ENCODE measurements around the gene ACSM2A. TPM values are rescaled to one million over a fixed set of nuclear protein-coding genes. Genes with fewer than 3 reads are reported as not detected.
"Not testable (repeated sequence)": the region's sequence is repeated elsewhere in the genome, so short reads cannot be mapped to it uniquely, and the experiment has no call there.

ACSM2A gene, protein sequence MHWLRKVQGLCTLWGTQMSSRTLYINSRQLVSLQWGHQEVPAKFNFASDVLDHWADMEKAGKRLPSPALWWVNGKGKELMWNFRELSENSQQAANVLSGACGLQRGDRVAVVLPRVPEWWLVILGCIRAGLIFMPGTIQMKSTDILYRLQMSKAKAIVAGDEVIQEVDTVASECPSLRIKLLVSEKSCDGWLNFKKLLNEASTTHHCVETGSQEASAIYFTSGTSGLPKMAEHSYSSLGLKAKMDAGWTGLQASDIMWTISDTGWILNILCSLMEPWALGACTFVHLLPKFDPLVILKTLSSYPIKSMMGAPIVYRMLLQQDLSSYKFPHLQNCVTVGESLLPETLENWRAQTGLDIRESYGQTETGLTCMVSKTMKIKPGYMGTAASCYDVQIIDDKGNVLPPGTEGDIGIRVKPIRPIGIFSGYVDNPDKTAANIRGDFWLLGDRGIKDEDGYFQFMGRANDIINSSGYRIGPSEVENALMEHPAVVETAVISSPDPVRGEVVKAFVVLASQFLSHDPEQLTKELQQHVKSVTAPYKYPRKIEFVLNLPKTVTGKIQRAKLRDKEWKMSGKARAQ
- total RNA-seq: not detected
- long read RNA-seq: 0 reads

DNA sequence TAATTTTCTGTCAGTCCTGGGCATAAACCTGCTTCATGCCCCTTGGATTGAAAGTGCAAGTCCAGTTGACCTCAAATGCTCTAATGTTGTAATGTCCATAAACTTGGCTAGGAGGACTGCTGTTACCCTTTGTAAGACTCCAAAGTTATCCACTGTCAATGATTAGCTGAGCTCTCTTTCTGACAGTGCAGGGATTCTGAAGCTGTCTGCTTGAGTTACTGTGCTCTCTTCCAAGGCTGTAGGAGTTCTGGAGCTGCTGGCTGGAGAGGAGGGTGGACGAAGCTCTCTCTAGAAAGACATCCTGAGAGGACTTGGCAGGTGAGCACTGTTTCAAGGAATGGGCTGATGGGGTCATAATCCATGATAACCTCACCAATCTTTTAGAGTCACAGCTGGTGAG is at the start of gene ACSM2A:
Gene ACSM2A, plus strand, starts transcription at position 158 of the 400 bp plus-strand sequence. CDS start 8,594 bp downstream, outside the sequence.
- DNase-seq; ATAC-seq; intact Hi-C loops (cut with micrococcal nuclease): not testable (repeated sequence)

DNA sequence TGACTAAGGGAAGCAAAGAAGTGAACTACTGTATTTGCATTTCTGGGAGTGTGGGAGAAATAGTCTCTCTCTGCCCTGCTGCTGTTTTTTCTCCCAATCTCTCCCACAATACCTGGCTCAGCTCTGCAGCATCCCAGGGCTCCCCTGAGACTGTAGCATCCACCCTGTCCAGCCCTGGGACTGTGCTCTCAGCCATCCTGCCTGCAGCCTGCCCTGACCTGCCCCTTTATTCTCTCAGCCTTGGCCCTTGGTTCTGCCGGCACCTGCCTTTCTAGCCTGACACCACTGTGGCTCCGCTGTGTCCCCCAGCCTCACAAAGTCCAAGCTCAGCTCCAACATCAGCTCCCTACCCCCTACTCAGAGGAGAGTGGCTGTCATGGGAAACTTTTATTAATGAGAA is 48.7 kb upstream of the ACSM2A start:
- DNase-seq: no peak
- no peak for ATAC-seq
- intact Hi-C loops (cut with micrococcal nuclease): no loop called here

DNA sequence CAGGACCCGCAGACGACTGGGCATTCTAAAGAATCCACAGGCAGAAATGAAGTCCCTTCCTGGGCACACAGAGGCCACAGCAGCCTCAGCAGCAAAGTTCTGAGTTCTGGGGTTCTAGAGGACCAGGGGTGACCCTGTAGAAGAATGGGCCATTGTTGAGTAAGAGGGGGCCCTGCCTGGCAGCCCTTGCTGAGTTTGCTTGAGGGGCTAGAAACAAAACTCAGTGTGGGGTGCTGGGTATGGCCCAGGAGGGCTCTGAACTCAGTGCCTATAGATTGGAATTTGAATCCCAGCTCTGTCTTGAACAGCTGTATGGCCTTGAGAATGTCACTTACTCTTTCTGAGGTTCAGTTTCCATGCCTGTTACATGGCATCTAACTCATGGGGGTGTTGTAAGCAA is 46.7 kb upstream of the ACSM2A start, which contains the start of gene PDILT:
Gene PDILT, minus strand, starts transcription at position 101 of the 400 bp plus-strand sequence. CDS start 5,437 bp downstream, outside the sequence.
- intact Hi-C loops (cut with micrococcal nuclease): no loop called here
- DNase-seq (no peak), ATAC-seq (no peak)

DNA sequence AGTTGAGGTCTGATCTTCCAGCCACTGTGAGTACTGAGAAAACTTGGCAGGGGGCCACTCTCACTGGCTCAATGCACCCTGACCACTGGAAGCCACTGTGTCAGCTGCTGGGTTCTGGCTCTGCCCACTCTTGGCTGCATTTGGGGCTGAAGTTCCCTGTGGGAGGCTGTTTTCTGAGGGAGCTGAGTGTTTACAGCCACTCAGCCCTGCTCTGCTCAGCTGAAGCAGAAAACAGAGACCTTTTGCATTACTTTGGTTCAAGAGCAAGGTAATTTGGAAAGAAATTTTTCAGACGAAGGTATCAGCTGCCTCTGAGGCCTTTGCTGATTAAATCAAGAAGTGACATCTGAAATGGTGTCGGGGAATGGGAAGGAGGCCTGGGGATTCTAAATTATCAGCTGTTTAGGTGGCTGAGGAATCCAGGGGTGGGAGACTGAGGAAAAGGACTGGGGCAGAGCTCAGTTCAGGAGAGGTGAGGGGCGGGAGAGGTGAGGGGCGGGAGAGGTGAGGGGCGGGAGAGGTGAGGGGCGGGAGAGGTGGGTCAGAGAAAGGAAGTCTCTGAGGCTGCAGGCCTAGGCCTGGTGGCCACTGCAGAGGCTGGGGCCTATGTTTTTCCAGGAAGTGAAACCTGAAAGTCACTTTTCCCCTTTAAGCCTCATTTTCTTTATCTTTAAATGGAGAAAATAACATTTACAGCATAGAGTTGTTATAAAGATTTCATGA is 41.8 kb upstream of the ACSM2A start, which contains the start of gene ACSM5:
Gene ACSM5, plus strand, starts transcription at position 137 of the 723 bp plus-strand sequence. CDS start 1,951 bp downstream, outside the sequence.
- DNase-seq: peak; percentile 64
- intact Hi-C loops (cut with micrococcal nuclease): no loop called here
- ATAC-seq: peak; percentile 75

DNA sequence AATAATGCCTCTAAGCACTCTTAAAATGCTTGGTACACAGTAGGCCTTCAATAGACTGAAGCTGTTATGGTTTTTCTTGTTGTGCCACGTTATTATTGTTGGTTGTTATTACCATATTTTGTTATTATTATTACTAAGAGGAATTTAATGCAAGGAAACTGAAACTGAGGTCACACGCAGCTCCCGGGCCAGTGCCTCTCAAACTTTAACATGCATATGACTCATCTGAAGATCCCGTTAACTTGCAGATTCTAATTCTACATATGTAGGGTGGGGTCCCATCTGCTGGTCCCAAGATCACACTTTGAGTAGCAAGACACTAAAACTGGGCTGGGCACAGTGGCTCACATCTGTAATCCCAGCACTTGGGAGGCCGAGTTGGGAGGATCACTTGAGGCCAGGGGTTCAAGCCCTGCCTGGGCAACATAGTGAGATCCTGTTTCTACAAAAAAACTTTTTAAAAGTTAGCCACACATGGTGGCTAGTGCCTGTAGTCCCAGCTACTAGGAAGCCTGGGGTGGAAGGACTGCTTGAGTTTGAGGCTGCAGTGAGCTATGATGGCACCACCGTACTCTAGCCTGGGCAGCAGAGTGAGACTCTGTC is 41.1 kb upstream of the ACSM2A start:
- intact Hi-C loops (cut with micrococcal nuclease): no loop called here
- DNase-seq (no peak), ATAC-seq (no peak)

DNA sequence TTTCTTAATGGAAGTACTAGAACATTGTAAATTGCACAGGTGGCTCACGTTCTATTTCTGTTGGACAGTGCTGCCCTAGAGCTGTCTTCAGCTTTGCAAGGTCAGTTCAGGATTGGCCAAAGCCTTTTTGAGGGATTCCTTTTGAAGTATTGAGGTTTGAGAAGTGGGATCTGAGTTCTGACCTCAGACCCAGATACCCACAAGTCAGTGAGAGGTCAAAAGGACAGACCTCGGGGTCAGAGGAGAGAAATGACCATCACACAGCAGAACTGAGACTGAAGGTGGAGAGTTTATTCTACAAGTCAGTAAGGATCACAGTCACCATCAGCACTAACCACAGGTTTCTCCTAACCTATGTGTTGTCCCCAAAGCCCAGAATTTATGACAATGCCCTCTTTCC is 40.3 kb upstream of the ACSM2A start:
- no peak for DNase-seq
- ATAC-seq: no peak
- intact Hi-C loops (cut with micrococcal nuclease): no loop called here

DNA sequence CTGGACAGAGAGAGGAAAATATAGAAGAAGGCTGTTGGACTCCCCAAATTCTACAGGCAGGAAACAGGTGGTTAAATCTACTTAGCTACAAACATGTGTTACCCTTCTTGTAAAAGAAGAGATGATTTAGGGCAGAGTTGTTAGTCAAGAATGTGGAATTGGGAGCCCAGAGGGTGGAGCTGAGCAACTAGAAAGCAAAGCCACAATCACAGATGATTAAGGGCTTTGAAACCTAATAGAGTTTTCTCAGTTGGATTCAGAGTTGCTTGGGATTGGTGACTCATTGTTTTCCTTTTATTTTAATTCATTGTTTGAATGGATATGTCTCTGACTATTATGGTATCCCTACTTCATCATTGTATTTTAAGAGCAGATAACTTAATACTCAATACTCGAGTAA is 35.8 kb upstream of the ACSM2A start:
- ATAC-seq: no peak
- intact Hi-C loops (cut with micrococcal nuclease): no loop called here
- DNase-seq: no peak

DNA sequence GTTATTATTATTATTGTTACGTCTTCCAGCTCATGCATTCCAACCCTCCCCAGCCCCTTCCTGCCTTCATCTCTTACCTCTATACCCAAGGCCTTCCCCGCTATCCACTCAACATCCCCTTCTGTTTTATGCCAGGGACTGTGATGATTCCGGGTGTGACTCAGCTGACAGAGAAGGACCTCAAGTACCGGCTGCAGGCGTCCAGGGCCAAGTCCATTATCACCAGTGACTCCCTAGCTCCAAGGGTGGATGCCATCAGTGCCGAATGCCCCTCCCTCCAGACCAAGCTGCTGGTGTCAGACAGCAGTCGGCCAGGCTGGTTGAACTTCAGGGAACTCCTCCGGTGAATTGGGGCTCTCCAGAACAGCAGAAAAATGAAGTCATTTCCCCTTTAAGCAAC is 32.2 kb upstream of the ACSM2A start:
- DNase-seq; intact Hi-C loops (cut with micrococcal nuclease); ATAC-seq: not testable (repeated sequence)

DNA sequence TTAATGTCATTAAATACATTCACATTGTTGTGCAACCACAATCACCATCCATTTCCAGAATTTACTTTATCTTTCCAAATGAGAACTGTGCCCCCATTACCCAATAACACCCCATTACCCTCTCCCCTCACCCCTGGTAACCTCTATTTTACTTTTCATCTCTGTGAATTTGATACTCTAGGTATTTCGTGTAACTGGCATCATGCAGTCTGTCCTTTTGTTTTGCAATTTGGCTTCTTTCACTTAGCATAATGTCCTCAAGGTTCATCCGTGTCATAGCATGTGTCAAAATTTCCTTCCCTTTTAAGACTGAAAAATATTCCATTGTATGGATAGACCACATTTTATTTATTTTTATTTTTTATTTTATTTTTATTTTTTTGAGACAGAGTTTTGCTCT is 29.6 kb upstream of the ACSM2A start:
- ATAC-seq; DNase-seq; intact Hi-C loops (cut with micrococcal nuclease): not testable (repeated sequence)

DNA sequence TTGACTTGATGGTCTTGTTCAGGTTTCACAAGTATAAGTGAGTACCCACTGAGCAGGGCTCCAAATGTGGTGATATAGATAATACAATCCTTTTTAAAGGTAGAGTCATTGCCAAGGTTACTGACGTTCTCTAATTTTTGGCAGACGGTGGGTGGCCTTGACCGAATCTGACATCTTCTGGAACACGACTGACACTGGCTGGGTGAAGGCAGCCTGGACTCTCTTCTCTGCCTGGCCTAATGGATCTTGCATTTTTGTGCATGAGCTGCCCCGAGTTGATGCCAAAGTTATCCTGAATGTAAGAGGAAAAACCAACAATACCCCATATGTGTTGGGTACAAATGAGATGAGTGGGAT is 27.6 kb upstream of the ACSM2A start:
- ATAC-seq; DNase-seq; intact Hi-C loops (cut with micrococcal nuclease): not testable (repeated sequence)

DNA sequence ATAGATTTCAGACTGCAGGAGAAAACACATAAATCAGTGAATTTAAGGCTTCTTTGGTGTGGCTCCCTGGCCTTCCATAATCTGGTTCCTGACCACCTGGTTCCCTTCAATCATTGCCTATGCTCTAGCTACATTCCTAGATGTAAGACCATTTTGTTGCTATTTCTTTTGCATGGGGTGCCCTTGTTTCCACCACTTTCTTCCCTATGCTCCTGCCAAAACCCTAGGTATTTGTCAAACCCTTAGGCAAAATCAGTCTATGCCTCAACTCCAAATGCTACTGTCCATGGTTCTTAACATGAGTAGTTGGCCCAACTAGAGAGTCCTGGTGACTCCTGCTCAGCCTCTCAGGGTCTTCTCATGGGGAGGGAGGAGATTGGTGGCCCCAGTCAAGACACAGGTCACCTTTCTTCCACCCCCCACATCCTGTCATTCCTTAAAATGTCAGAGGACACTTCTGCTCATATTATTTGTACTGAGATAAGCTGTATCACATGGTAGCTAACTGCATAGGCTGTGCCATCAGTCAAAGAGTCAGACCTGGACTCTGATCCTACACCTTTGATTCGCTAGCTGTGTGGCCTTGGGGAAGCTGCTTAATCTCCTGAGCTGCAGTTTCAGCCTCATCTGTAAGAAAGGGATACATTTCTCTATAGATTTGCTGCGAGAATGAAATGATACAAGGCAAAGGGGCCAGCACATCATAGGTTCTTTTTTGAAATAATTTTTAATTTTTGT is 27.0 kb upstream of the ACSM2A start:
- no peak for ATAC-seq
- intact Hi-C loops (cut with micrococcal nuclease): no loop called here

DNA sequence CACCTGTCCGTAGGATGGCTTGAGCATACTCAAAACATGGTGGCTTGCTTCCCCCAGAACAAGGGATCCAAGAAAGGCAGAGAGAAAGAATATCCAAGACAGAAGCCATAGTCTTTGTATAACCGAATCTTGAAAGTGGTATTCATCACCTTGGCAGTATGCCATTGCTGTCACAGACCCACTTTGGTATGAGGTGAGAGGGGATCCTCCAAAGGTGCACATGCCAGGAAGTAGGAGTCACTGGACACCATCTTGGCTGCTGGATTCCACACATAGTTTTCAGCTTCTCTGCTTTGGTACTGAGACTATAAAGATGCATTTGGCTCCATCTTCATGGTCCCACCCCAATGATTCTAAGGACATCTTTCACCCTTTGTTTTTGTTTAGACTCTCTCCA is 23.9 kb upstream of the ACSM2A start:
- DNase-seq; ATAC-seq; intact Hi-C loops (cut with micrococcal nuclease): not testable (repeated sequence)

More for the DNA sequence above, 27.0 kb upstream of the ACSM2A start:
- no peak for DNase-seq

DNA sequence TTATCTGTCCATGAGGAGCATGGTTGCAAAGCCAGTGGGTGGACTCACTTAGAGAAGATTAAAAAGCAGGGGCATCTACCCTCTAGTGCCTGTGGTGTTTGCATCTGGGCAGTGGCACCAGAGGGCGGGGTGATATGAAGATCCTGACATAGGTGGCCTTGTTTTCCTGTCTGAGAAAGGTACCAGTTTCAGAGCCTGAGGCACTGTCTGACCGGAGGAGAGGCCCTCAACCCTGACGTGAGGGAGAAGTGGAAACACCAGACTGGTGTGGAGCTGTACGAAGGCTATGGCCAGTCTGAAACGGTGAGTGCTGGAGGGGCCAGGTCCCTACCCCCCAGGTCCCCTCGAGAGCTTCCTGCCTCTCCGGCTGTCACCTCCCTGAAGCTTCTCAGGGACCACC is 21.8 kb upstream of the ACSM2A start:
- intact Hi-C loops (cut with micrococcal nuclease); ATAC-seq: not testable (repeated sequence)

DNA sequence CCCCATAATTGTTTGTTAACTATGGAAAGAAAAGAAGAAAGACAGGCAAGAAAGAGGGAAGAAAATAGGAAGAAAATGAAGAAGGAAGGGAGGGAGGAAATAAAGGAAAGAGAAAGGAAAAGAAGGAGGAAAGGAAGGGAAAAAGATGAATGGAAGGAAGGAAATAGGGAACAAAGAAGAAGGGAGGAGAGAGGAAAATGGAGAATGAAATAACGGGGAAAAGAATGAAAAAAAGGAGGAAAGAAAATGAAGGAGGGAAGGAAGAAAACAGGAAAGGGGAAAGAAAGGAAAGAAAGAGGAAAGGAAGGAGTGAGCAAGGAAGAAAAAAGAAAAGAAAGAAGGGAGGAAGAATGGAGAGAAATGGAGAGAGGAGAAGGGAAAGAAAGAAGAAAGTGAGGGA is 20.8 kb upstream of the ACSM2A start:
- intact Hi-C loops (cut with micrococcal nuclease); DNase-seq; ATAC-seq: not testable (repeated sequence)

More for the DNA sequence above, 21.8 kb upstream of the ACSM2A start:
- DNase-seq: not testable (repeated sequence)

DNA sequence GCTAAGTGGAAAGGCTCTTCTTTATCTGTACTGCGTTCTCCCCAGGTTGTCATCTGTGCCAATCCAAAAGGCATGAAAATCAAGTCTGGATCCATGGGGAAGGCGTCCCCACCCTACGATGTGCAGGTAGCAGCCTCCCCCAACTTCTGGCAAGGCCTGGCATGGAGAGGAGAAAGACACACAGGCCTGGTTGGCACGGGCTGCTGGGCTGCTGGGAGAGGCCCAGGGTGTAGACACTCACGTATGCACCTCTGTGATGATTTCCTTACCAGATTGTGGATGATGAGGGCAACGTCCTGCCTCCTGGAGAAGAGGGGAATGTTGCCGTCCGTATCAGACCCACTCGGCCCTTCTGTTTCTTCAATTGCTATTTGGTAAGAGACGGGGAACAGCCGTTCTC is 20.4 kb upstream of the ACSM2A start:
- intact Hi-C loops (cut with micrococcal nuclease): no loop called here
- no peak for DNase-seq
- no peak for ATAC-seq

DNA sequence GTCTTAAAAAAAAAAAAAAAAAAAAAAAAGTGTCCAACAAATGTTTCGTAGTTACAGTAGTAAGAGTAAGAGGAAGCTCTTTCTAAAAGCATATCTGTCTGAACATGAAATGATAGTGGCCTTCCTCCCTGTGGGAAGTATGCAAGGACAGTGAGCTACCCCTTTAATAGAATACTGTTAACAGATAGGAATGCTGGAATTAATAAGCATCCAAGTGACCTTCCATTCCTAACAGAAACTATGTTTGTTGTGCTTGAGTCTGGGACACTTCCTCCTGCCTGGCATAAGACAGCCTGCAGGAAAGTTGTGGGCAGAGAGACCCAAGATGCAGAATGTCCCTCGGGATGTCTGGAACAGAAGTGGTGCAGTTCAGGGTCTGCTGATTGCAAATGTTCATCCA is 12.4 kb upstream of the ACSM2A start:
- DNase-seq; intact Hi-C loops (cut with micrococcal nuclease): not testable (repeated sequence)
- ATAC-seq: peak; percentile 38

DNA sequence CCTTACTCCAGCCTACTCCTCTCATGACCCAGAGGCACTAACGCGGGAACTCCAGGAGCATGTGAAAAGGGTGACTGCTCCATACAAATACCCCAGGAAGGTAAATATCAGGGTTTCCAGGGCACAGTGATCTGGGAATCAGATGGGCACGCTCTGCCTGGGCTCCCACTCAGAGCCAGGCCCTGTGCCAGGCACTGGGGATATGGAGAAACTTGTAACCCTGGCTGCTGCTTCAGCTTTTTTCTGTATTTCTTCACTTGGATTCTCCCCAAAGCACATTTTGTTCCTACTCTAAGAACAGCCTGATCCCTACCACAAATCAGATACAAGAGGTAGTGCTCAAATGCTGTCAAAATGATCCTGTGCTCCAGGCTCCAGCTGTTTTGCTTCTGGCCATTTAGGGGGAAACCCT is 11.5 kb upstream of the ACSM2A start:
- intact Hi-C loops (cut with micrococcal nuclease): not testable (repeated sequence)
- DNase-seq (peak; percentile 32), ATAC-seq (peak; percentile 92)

DNA sequence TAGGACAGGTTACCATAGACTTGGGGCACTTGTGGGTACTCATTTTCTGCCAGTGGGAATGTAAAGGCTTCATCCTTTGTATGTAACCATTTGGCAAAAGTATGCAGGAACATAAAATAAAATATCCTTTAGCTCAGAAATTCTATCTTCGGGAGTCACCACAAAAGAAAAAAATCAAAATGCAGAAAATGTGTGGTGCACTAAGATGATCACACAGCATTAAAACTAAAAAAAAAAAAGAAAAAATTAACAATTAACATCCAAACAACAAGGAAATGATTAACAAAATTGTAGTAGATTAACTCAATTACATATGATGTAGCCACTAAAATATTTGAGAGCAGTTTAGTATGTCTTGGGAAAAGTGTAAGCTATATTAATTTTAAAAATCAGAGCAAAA is 10.6 kb upstream of the ACSM2A start:
- intact Hi-C loops (cut with micrococcal nuclease); DNase-seq; ATAC-seq: not testable (repeated sequence)

DNA sequence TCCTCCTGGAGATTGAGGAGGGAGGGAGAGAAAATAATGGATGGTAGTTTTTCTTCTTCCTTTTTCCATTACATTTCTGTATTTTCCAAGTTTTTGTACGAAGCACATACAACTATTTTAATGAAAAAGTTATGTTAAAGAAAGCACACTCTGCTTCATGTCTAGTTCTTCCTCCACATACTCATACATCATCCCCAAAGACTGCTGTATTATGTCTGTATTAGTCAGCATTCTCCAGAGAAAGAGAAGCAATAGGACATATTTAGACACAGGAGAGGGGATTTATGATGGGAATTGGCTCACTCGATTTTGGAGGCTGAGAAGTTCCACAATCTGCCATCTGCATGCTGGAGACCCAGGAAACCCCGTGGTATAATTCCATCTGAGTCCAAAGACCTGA is 10.1 kb upstream of the ACSM2A start:
- DNase-seq (no peak), ATAC-seq (no peak)
- intact Hi-C loops (cut with micrococcal nuclease): no loop called here

Data from left ventricle myocardium superior (tissue), 1 donor.